Measurements from ENCODE around the gene MARS1.

Gene MARS1

GRCh38 chr12:57456737-57457490 lies 31.0 kb upstream of the MARS1 start:
- DNase-seq (ENCODE audit: low read depth in 3 of 3): no peak

DNA sequence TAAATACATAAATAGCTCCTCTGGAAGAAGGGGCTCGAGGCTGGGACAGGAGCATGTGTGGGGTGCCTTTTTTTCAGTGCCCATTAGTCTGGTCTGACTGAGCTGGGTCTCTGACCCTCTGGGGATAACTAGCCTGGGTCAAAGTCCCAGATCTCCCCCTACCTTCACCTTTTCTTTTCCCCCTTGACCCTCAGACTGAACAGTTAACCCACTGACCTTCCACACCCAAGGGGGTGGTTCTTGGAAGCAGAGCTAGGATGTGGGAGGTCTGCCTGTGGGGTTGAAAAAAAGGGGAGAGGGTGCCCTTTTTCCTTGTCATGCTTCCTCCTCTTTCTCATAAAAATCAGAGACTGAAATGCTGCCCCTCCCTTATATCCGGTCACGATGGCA lies 29.2 kb upstream of the MARS1 start:
- no peak for DNase-seq (ENCODE audit: low read depth in 3 of 3)

- DNase-seq (ENCODE audit: low read depth in 3 of 3): peak; percentile 88 to 91 (median 91)
Observed at GRCh38 chr12:57459055-57459749, 28.7 kb upstream of the MARS1 start.

DNA sequence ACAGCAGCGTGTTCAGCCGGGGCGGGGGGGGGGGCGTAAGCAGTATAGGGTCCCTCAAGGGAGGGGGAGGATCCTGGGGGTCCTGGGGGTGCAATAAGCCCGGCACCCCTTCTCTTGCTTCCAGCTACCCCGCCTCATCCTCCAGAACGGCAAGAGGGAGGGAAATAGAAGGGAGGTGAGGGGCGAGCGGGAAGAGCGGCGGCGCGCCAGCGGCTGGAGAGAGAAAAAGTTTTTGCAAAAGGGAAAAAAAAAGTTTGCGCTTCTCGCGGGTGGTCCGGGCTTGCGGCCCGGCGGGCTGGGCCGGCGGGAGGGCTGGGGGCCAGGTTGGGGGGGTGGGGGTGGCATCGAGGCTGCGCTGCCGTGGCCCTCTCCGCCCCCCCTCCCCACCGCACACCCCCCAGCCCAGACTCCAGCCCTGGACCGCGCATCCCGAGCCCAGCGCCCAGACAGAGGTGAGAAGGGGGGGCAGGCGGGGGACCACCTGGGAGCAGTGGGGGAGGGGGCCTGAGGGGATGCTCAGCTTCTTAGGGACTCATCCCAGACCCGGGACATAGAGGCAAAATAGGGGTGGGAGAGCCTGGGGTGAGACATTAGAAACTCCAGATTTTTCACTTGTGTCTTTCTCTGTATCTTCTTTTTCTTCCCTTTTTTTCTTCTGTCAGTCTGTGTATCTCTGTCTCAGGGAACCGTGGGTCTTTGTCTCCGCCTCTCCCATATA lies 28.0 kb upstream of the MARS1 start, which contains the start of gene GLI1:
Gene GLI1 (plus strand): TSS at position 36 of the 718 bp plus-strand sequence. CDS start 3,907 bp downstream, outside the sequence.
- no peak for DNase-seq (ENCODE audit: low read depth in 3 of 3)

- no peak for DNase-seq (ENCODE audit: low read depth in 3 of 3)
Observed at GRCh38 chr12:57460468-57460784, 27.4 kb upstream of the MARS1 start.

- DNase-seq (ENCODE audit: low read depth in 3 of 3): no peak
Observed at GRCh38 chr12:57460841-57461275, 27.0 kb upstream of the MARS1 start.

DNA sequence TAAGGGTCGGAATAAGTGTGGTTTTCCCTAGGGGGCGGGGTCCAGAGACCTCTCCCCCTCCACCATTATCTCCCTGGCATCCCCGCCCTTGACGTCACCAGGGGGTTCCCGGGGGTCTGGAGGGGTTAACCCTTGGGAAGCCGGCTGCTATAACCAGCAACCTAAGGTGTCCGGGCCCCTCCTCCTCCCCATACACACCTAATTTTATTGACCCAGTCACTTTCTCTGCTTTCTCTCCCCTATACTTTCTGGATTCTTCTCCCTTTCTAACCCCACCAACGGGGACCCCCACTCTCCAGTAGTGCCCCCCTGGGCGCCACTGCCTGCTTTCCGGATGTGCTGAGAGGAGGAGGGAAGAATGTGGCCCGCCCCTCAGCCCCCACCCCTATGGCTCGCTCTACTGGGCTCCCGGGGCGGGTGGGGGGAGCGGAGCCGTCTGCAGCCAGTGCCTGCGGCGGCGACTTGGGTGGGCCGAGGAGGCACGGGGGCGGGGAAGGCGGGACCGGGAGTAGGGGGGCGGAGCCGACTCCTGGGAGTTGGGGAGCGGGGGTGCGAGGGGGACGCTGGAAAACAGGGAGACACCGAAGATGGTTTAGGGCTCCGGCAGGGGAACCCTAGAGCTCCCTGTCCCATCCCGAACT lies 26.5 kb upstream of the MARS1 start:
- no peak for DNase-seq (ENCODE audit: low read depth in 3 of 3)

GRCh38 chr12:57461917-57462250 lies 26.0 kb upstream of the MARS1 start:
- no peak for DNase-seq (ENCODE audit: low read depth in 3 of 3)

DNA sequence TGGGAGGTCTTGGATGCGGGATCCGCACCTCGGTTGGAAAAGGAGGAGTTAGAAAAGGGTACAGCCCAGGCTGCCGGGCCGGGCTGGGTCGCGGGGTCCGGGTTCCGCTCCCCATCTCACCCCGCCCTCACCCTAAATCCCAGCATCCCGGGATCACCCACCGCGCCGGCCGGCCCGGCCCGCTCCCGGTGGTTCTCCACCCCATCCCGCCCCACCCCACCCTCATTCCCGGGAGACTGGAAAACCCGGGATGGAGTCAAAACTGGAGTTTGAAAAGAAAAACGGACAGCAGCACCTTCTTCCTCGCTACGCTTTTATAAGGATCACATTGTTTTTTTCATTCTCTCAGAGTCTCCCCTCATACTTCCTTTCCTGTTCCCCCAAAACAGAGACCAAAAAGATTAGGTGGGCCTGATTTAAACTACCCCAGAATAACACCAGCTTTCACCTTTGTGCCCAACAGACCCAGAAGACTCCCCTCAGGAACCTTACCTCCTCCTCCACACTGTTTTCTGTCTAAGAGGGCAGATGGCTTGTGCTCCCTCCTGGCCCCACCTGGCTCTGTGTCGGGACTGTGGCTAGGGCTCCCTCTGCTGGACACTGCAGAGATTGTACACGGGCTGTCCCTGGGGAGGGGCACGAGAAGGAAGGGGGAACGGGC lies 25.5 kb upstream of the MARS1 start:
- peak; percentile 79 to 88 (median 84) for DNase-seq (ENCODE audit: low read depth in 3 of 3)

GRCh38 chr12:57462912-57463253 lies 25.0 kb upstream of the MARS1 start:
- DNase-seq (ENCODE audit: low read depth in 3 of 3): no peak

GRCh38 chr12:57464569-57464968 lies 23.3 kb upstream of the MARS1 start:
- DNase-seq (ENCODE audit: low read depth in 3 of 3): no peak

DNA sequence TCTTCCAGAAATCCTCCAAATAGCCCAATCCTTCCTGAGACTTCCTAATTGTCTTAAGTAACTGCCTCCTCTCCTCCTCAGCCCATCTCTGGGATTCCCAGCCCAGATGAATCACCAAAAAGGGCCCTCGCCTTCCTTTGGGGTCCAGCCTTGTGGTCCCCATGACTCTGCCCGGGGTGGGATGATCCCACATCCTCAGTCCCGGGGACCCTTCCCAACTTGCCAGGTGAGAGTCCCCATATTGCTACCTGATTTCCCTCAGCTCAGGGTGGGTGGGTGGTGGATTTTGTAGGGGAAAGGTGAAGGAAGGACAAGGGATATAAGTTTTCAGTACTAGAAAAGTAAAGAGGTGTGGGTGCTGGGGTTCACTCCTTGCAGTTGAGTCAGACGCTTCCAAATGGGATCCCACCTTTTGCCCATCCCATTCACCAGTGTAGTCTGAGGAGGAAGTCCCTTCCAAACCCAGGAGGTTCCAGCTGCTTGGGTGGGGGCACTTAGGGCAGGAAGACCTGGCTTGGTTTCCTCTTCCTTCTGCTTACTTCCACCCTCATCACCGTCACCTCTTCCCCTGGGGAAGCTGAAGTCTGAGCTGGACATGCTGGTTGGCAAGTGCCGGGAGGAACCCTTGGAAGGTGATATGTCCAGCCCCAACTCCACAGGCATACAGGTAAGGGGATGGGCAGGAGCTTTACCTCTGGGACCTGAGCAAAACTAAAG lies 22.7 kb upstream of the MARS1 start:
- no peak for DNase-seq (ENCODE audit: low read depth in 3 of 3)

DNA sequence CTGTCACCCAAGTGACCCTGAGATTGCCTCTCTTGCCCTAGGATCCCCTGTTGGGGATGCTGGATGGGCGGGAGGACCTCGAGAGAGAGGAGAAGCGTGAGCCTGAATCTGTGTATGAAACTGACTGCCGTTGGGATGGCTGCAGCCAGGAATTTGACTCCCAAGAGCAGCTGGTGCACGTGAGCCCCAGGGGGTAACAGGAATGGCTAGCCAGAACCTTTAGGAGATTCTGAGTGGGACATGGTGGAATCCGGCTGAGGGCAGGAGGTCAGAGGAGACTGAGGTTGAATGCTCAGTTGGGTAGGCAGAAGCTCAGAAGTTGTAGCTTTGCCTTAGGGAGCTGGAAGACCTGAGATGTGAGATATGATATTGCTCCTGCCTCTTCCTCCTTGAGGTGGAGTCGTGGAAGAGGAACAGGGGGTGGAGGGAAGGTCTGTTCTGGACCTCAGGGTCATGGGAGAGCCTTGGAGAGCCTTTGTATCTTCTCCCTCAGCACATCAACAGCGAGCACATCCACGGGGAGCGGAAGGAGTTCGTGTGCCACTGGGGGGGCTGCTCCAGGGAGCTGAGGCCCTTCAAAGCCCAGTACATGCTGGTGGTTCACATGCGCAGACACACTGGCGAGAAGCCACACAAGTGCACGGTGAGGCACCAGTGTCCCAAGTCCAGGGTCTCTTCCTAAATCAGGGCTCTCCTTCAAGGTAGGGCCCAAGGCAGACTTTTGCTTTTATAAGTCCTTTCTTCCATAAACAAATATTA lies 21.9 kb upstream of the MARS1 start:
- no peak for DNase-seq (ENCODE audit: low read depth in 3 of 3)

GRCh38 chr12:57467212-57467874 lies 20.5 kb upstream of the MARS1 start:
- DNase-seq (ENCODE audit: low read depth in 3 of 3): no peak

GRCh38 chr12:57467915-57468314 lies 20.0 kb upstream of the MARS1 start:
- DNase-seq (ENCODE audit: low read depth in 3 of 3): no peak

DNA sequence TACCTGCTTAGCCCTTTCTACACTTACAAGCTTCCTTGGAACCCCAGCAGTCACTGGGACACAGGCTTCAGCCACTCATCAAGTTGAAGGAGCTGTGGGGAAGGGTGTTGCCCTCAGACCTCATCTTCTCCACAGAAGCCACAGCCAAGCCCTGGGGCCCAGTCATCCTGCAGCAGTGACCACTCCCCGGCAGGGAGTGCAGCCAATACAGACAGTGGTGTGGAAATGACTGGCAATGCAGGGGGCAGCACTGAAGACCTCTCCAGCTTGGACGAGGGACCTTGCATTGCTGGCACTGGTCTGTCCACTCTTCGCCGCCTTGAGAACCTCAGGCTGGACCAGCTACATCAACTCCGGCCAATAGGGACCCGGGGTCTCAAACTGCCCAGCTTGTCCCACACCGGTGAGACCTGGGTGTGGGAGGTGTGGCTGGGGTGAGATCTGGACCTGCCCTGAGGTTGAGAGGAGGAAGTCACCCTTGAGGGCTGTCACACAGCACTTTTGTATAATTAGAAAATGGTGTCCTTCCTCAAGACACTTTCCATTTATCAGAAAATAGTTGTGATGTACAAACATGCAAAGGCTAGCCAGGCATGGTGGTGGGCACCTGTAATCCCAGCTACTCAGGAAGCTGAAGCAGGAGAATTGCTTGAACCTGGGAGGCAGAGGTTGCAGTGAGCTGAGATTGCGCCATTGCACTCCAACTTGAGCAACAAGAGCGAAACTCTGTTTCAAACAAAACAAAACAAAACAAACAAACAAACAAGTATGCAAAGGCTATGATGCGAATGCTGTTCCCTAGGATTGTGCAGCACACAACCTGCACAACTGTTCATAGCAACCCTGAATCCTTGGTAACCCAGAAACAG lies 18.3 kb upstream of the MARS1 start:
- no peak for DNase-seq (ENCODE audit: low read depth in 3 of 3)

DNA sequence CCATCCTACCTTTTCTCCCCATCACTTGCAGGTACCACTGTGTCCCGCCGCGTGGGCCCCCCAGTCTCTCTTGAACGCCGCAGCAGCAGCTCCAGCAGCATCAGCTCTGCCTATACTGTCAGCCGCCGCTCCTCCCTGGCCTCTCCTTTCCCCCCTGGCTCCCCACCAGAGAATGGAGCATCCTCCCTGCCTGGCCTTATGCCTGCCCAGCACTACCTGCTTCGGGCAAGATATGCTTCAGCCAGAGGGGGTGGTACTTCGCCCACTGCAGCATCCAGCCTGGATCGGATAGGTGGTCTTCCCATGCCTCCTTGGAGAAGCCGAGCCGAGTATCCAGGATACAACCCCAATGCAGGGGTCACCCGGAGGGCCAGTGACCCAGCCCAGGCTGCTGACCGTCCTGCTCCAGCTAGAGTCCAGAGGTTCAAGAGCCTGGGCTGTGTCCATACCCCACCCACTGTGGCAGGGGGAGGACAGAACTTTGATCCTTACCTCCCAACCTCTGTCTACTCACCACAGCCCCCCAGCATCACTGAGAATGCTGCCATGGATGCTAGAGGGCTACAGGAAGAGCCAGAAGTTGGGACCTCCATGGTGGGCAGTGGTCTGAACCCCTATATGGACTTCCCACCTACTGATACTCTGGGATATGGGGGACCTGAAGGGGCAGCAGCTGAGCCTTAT lies 17.4 kb upstream of the MARS1 start:
- DNase-seq (ENCODE audit: low read depth in 3 of 3): no peak

- DNase-seq (ENCODE audit: low read depth in 3 of 3): no peak
Observed at GRCh38 chr12:57470970-57471656, 16.8 kb upstream of the MARS1 start.

Data from stimulated activated CD4-positive, alpha-beta T cell treated with anti-CD3 and anti-CD28 coated beads, TNF-alpha, amount 100 ng/mL, for 48 hours (primary cell).